Measurements from ENCODE around the gene RHBDD2.

GRCh38 chr7:75858410-75858809 is 20.4 kb upstream of the RHBDD2 start:
- TF ChIP-seq ZNF274 (IDR thresholded peaks at IDR 0.05; ENCODE audit: low read depth, low read length) (no peak), YY1 (IDR thresholded peaks at IDR 0.05; ENCODE audit: insufficient read depth, insufficient read length) (no peak), SUZ12 (IDR thresholded peaks at IDR 0.05; ENCODE audit: extremely low read depth, insufficient read depth, insufficient read length) (no peak)

Data from NT2/D1 (cell line).